ENCODE data around the gene GALP.
A peak's percentile ranks its signal among the peaks of the same experiment; 100 is the strongest.

The GALP gene

DNA sequence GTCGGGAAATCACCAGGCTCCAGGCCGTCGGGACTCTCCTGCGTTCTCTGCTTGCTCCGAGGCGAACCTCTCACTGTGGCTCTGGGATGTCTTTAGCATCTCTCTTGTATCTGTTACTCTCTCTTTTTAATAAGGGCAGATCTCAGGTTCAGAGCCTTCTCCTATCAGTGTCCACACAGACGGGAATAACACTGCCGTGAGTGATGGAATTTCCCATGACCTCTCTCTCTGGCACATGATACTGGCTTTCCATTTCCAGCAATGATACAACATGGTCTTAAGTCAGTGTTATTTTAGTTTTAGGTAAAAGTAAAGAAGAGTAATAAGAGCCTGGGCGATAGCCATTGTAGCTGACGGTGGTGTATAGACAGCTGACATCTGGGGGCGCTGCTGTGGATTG, 25.4 kb upstream of the GALP start:
- TF ChIP-seq, protein P1, sequence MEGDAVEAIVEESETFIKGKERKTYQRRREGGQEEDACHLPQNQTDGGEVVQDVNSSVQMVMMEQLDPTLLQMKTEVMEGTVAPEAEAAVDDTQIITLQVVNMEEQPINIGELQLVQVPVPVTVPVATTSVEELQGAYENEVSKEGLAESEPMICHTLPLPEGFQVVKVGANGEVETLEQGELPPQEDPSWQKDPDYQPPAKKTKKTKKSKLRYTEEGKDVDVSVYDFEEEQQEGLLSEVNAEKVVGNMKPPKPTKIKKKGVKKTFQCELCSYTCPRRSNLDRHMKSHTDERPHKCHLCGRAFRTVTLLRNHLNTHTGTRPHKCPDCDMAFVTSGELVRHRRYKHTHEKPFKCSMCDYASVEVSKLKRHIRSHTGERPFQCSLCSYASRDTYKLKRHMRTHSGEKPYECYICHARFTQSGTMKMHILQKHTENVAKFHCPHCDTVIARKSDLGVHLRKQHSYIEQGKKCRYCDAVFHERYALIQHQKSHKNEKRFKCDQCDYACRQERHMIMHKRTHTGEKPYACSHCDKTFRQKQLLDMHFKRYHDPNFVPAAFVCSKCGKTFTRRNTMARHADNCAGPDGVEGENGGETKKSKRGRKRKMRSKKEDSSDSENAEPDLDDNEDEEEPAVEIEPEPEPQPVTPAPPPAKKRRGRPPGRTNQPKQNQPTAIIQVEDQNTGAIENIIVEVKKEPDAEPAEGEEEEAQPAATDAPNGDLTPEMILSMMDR (IDR thresholded peaks at IDR 0.05) = no peak

DNA sequence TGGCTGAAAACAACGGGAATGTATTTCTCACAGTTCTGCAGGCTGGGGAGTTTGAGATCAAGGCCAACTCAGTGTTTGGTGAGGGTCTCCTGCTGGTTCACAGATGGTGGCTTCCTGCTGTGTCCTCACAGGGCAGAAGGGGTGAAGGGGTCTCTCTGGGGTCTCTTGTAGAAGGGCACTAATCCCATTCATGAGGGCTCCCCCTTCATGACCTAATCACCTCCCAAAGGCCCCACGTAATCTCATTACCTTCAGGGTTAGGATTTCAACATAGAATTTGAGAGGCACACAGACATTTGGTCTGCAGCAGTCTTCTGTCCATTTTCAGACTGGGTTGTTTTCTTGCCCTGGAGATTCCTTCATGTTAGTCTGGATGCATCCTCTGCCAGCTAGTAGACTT, 23.2 kb upstream of the GALP start:
- TF ChIP-seq, protein P1 (IDR thresholded peaks at IDR 0.05) = no peak

DNA sequence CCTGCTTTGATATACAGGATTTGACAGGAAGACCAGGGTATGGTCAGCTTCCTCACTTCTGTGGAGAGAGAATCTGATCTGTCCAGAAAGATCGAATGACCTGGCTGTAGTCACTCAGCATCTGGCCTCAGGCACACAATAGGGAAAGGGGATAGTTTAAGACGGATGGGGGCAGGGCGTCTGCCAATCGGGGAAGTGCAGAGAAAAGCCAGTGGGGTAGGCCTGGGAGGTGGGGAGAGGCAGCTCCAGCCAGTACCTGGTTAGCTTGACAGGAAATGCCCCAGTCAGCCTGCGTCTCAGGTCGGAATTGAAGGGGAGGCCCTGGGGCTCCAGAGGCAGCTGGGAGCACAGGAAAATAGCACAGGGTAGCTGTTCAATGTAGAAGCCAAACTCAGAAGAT, 22.3 kb upstream of the GALP start:
- TF ChIP-seq, protein P1 (IDR thresholded peaks at IDR 0.05) = no peak

DNA sequence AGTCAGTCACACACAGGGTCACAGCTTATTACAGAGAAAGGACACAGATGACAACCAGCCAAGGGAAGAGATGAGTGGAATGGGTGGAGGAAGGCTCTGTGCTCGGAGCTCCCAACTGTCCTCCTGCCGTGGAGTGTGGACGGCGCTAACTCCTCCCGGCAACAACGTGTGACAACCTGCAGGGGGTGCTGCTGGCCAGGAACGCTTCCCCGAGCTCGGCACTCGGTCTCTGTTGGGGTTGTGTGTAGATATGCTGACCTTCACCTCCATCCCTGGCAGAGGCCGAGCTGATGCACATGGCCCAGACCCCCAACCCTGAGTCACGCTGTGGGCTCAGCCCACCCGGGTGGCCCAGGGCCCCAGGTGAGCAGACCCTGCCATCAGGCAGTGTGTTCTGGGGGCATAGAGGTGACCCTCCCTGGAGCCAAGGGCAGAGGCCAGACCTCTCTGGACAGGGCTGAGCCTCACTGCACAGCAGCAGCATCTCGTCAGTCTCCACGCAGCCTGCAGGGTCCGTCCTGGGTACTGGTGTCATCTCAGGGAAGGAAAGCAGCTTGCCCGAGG, 20.6 kb upstream of the GALP start:
- TF ChIP-seq, protein P1 (IDR thresholded peaks at IDR 0.05) = peak; percentile 37; the same call in 1 of the 2 replicates

DNA sequence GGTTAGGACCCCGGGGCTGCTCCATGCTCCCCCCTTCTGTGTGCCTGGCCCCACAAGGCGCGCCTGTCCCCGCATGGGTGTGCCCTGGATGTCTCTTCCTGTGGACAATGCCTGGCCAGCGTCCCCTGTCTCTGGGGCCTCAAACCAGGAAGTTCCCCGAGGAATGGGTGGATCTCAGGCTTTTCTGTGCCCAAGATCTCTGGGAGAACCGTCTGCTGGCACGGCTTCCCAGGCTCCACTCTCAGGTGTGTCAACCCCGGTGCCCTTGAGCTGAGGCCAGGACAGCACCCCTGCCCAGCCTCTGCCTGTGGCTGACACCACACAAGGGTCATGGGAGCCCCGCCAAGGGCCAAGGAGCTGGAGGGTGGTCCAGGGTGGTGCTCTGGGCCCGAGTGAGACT, 19.0 kb upstream of the GALP start:
- TF ChIP-seq, protein P1 (IDR thresholded peaks at IDR 0.05) = no peak

DNA sequence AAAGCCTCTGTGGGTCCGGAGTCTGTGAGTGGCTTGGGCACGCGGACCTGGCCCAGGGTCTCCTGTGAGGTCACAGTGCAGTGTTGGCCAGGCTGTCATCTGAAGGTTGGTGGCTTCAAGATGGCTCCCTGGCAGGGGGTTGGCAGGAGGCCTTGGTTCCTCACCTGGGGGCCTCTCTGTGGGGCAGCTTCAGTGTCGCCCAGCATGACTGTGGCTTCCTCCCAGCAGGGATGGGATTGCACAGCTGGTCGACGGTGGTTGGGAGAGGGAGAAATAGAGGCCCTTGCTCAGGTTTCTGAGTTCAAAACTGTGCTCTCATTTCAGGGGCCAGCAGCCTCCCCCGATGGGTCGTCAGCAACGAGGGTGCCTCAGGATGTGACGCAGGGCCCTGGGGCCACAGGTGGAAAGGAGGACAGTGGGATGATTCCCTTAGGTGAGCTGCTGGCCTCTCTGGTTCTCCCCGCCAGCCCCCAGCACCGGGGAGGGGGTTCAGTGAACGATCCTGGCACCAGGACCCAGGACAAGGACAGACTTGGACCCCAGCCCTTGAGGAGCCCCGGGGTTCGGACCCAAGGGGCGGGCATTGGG, 17.5 kb upstream of the GALP start:
- TF ChIP-seq, protein P1 (IDR thresholded peaks at IDR 0.05) = no peak

DNA sequence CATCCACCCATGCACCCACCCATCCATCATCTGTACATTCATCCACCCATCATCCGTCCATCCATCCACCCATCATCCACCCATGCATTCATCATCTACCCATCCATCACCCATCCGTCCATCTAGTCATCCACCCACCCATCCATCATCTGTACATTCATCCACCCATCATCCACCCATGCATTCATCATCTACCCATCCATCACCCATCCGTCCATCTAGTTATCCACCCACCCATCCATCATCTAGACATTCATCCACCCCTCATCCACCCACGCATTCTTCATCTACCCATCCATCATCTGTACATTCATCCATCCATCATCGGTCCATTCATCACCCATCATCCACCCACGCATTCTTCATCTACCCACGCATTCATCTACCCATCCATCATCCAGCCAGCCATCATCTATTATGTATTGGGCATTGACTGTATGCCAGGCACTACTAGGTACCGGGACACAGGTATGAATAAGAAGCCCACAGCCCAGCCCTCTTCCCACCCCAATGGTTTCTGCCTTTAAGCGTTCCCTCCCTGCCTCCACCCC, 16.7 kb upstream of the GALP start:
- TF ChIP-seq, protein P1 (IDR thresholded peaks at IDR 0.05) = no peak

Measured in LNCAP (cell line).